Measurements from ENCODE around the gene KMT2C. TPM values are rescaled to one million over a fixed set of nuclear protein-coding genes. Genes with fewer than 3 reads are reported as not detected.
"Not testable (repeated sequence)": the region's sequence is repeated elsewhere in the genome, so short reads cannot be mapped to it uniquely, and the experiment has no call there.

The KMT2C gene
- total RNA-seq, 1 donor from 2014 or later: 101 TPM

DNA sequence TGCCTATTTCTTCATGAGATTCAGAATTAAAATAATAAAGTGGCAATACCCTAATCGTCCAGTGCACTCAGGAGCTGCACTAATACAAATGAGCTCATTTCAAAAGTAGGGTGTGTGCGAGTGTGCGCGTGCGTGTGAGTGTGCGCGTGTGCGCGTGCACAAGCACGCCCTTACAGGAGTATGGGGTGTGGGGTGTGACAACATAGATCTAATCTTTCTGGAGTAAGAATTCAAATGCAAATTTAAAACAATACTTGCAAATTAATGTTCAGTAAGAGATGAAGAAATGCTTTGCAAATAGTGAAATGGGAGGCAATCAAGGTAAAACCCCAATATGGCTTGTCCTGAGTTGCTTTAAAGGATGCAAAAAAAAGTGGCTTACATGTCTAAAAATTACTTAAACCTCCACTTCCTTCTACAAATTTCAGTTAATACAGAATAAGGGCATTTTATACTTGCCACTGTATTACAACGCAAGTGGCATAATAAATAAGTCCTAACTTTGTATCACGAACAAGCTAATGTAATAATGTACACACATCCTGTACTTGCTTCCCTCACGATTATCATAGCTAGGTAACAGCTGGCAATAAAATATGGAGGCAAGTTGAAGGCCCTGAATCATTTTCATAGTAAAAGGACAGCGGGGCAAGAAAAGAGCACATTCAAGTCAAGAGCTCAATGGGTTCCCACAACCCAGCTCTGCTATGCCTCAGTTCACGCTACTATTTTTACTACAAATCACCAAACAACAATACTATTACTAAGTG, 1.9 kb downstream of the KMT2C start:
- Histone ChIP-seq H3K4me3 (peak overlapping the region; percentile 77), H3K4me1 (peaks cover 35% of the 10 kb centered on the region), H3K27ac (peak overlapping the region; percentile 76)
- H3K27me3 ChIP-seq (ENCODE audit: low read depth); intact Hi-C loops (cut with DNase I); H3K36me3 ChIP-seq; H3K9me3 ChIP-seq: not testable (repeated sequence)
- ATAC-seq (peak; percentile 59 to 71), DNase-seq (peak; percentile 69)
- TF ChIP-seq, protein P1, sequence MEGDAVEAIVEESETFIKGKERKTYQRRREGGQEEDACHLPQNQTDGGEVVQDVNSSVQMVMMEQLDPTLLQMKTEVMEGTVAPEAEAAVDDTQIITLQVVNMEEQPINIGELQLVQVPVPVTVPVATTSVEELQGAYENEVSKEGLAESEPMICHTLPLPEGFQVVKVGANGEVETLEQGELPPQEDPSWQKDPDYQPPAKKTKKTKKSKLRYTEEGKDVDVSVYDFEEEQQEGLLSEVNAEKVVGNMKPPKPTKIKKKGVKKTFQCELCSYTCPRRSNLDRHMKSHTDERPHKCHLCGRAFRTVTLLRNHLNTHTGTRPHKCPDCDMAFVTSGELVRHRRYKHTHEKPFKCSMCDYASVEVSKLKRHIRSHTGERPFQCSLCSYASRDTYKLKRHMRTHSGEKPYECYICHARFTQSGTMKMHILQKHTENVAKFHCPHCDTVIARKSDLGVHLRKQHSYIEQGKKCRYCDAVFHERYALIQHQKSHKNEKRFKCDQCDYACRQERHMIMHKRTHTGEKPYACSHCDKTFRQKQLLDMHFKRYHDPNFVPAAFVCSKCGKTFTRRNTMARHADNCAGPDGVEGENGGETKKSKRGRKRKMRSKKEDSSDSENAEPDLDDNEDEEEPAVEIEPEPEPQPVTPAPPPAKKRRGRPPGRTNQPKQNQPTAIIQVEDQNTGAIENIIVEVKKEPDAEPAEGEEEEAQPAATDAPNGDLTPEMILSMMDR (IDR thresholded peaks at IDR 0.05): peak; percentile 17

DNA sequence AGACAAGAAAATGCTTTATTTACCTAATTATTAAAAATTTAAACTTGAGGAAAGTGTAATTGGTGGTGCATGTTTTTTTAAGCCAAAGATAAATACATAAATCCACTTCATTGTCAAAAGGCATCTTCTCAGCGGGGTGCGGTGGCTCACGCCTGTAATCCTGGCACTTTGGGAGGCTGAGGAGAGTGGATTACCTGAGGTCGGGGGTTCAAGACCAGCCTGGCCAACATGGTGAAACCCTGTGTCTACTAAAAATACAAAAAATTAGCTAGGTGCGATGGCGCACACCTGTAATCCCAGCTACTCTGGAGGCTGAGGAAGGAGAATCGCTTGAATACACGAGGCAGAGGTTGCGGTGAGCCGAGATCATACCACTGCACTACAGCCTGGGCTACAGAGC, 3.1 kb downstream of the KMT2C start:
- H3K9me3 ChIP-seq; H3K36me3 ChIP-seq; ATAC-seq; DNase-seq; H3K27ac ChIP-seq; H3K27me3 ChIP-seq (ENCODE audit: low read depth); intact Hi-C loops (cut with DNase I): not testable (repeated sequence)
- Histone ChIP-seq H3K4me1 (peaks cover 46% of the 10 kb centered on the region), H3K4me3 (peak overlapping the region; percentile 77)

DNA sequence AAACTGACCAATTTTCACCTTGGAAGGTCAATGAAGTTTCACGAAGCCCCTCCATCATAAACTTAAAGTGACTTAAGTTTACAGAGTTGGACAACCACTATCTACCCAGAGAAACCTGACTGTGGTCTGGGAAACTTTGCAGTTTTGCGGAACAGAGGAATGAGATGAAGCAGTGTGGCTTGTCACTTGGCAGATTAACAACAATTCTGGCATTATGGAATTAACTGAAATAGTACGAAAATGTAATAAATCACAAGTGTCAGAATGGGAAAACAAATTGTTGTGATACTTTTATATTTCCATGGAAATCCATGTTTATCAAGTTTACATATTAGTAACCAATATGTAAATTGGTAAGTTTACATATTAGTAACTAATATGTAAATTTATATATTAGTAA, 4.9 kb downstream of the KMT2C start:
- ATAC-seq: no peak
- H3K27me3 ChIP-seq (ENCODE audit: low read depth): no peaks in the 10 kb centered on the region
- no peak overlapping the region for H3K27ac ChIP-seq
- TF ChIP-seq, protein P1 (IDR thresholded peaks at IDR 0.05): no peak
- no peaks in the 10 kb centered on the region for H3K9me3 ChIP-seq
- peaks cover 54% of the 10 kb centered on the region for H3K4me1 ChIP-seq
- intact Hi-C loops (cut with DNase I): no loop called here
- no peak for DNase-seq
- H3K4me3 ChIP-seq: no peak overlapping the region
- H3K36me3 ChIP-seq: no peaks in the 10 kb centered on the region

DNA sequence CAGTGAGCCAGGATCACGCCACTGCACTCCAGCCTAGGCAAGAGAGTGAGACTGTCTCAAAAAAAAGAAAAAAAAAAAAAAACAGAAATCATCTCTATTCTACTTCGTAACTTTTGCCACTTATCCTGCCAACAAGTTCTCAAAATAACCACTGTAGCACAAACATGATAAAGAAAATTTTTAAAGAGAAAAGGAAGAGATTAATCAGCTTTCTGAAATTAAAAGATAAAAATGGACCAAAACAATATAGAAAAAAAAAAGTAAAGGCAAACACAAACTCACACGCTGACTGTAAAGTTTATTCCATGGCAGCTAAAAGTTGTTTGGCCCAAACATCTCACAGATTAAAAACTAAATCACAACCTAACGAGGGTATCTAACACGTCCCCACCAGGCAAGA, 5.7 kb downstream of the KMT2C start:
- H3K36me3 ChIP-seq, H3K27ac ChIP-seq: not testable (repeated sequence)
- peaks cover 60% of the 10 kb centered on the region for H3K4me1 ChIP-seq

DNA sequence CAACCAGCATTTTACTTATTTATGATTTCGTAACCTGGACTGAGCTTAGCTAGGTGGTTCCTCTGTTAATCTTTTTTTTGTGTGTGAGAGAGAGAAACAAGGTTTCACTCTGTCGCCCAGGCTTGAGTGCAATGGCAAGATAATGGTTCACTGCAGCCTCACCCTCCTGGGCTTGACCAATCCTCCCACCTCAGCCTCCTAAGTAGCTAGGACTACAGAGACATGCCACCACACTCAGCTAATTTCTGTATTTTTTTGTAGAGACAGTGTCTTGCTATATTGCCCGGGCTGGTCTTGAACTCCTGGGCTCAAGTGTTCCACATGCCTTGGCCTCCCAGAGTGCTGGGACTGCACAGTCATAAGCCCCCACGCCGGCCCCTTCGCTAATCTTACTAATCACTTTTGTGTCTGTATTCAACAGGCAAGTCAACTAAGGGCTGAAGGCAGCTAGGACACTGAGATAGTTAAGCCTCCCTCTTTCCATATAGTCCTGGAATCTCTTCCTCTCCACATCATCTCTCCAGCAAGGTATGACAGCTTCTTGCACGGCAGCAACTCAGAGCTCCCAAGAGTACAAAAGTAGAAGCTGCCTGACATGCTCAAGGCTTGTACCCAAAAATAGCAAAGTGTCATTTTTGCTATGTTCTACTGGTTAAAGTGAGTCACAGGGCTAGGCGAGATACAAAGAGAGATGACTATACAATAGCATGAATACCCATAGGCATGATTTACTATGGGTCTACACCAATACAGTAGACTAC, 11.3 kb downstream of the KMT2C start:
- Histone ChIP-seq H3K27me3 (ENCODE audit: low read depth) (no peaks in the 10 kb centered on the region), H3K36me3 (no peaks in the 10 kb centered on the region), H3K9me3 (peaks cover 18% of the 10 kb centered on the region), H3K27ac (no peak overlapping the region), H3K4me3 (no peak overlapping the region), H3K4me1 (peaks cover 45% of the 10 kb centered on the region)
- TF ChIP-seq, protein P1 (IDR thresholded peaks at IDR 0.05): no peak
- DNase-seq: no peak
- no peak for ATAC-seq
- intact Hi-C loops (cut with DNase I): no loop called here

More for the DNA sequence above, 5.7 kb downstream of the KMT2C start:
- DNase-seq; H3K4me3 ChIP-seq; H3K27me3 ChIP-seq (ENCODE audit: low read depth); ATAC-seq; intact Hi-C loops (cut with DNase I); H3K9me3 ChIP-seq: not testable (repeated sequence)

DNA sequence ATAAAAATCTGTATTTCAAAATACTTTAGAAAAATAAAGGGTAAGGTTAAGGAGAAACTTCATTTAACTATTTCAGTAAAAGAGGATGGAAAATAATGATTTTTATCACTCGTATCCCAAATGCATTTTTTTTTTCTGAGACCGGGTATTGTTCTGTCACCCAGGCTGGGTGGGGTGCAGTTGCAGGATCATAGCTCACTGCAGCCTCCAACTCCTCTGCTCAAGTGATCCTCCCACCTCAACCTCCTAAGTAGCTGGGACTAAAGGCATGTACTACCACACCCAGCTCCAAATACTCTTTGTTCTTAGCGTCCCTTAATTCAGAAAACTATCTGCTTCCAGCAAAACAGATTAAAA, 11.8 kb downstream of the KMT2C start:
- no peak overlapping the region for H3K27ac ChIP-seq
- no peak for ATAC-seq

DNA sequence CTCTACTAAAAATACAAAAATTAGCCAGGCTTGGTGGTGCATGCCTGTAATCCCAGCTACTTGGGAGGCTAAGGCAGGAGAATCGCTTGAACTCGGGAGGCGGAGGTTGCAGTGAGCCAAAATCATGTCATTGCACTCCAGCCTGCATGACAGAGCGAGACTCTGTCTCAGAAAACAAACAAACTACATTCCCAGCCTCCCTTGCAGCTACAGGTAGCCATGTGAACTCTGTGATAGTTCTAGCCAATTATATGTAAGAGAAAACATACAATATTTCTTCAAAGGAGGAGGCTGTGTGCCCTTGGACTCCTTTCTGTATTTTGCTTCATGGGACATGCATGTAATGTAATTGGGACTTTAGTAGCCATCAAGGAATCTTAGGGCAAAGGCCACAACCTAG, 12.6 kb downstream of the KMT2C start:
- DNase-seq; H3K27ac ChIP-seq; H3K27me3 ChIP-seq (ENCODE audit: low read depth); ATAC-seq; H3K4me3 ChIP-seq; intact Hi-C loops (cut with DNase I); H3K36me3 ChIP-seq: not testable (repeated sequence)
- Histone ChIP-seq H3K9me3 (peaks cover 18% of the 10 kb centered on the region), H3K4me1 (peaks cover 36% of the 10 kb centered on the region)

More for the DNA sequence above, 11.8 kb downstream of the KMT2C start:
- TF ChIP-seq, protein P1 (IDR thresholded peaks at IDR 0.05): no peak
- intact Hi-C loops (cut with DNase I): no loop called here
- H3K36me3 ChIP-seq: no peaks in the 10 kb centered on the region
- H3K9me3 ChIP-seq: peaks cover 18% of the 10 kb centered on the region
- no peaks in the 10 kb centered on the region for H3K27me3 ChIP-seq (ENCODE audit: low read depth)
- no peak for DNase-seq
- H3K4me3 ChIP-seq: no peak overlapping the region
- peaks cover 44% of the 10 kb centered on the region for H3K4me1 ChIP-seq

DNA sequence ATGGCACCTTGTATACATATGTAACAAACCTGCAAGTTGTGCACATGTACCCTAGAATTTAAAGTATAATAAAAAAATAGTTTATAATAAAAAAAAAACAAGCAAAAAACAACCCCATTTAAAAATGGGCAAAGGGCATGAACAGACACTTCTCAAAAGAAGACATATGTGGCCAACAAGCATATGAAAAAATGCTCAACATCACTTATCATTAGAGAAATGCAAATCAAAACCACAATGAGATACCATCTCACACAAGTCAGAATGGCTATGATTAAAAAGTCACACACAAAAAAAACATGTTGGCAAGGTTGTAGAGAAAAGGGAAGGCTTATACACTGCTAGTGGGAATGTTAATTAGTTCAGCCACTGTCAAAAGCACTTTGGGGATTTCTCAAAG, 14.9 kb downstream of the KMT2C start:
- Histone ChIP-seq H3K9me3 (peaks cover 18% of the 10 kb centered on the region), H3K4me1 (peaks cover 19% of the 10 kb centered on the region)
- ATAC-seq; H3K27ac ChIP-seq; H3K36me3 ChIP-seq; DNase-seq; intact Hi-C loops (cut with DNase I); H3K27me3 ChIP-seq (ENCODE audit: low read depth); H3K4me3 ChIP-seq: not testable (repeated sequence)

Data from lower lobe of right lung (tissue), 2 donors.